ENCODE measurements around the gene DICER1.
"Not testable (repeated sequence)": the region's sequence is repeated elsewhere in the genome, so short reads cannot be mapped to it uniquely, and the experiment has no call there.

Gene DICER1

GRCh38 chr14:95157327-95158189, at the start of gene DICER1:
DICER1 (minus strand) TSS chr14:95157529; CDS start chr14:95133458, 24,071 bp downstream.
- Mint-ChIP-seq H3K4me1 (peaks cover 43% of the 10 kb centered on the region), H3K4me3 (peak within 1 kb of the TSS; percentile 96 to 99), H3K27ac (peak within 1 kb of the TSS; percentile 100), H3K9me3 (no peaks in the 10 kb centered on the region), H3K27me3 (no peaks in the 10 kb centered on the region)
- ATAC-seq (peak; percentile 89), DNase-seq (peak; percentile 95 to 97)

DNA sequence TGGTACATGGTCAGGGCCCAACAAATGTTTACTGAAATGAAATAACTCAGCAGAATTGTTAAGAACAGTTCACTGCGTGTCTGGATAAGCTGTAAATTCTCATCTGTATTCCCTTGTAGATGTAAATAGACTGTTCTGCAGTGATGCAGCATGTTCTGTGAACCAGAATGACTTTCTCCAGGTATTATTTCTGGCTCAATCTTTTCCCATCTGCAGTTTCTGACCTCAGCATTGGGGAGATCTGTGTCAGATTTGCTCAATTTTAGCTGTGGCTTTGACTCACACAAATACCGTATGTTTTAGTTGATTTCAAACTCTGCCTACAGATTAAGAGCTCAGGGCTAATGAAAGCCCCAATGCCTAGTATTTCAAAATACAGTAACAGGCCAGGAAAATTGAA, 49.2 kb upstream of the DICER1 start:
- DNase-seq (no peak), ATAC-seq (no peak)
- no peak overlapping the region for H3K4me3 Mint-ChIP-seq
- no peaks in the 10 kb centered on the region for H3K4me1 Mint-ChIP-seq
- peaks cover 0 to 6% of the 10 kb centered on the region in 2 donors for H3K9me3 Mint-ChIP-seq
- H3K27me3 Mint-ChIP-seq = no peaks in the 10 kb centered on the region
- no peak overlapping the region for H3K27ac Mint-ChIP-seq

DNA sequence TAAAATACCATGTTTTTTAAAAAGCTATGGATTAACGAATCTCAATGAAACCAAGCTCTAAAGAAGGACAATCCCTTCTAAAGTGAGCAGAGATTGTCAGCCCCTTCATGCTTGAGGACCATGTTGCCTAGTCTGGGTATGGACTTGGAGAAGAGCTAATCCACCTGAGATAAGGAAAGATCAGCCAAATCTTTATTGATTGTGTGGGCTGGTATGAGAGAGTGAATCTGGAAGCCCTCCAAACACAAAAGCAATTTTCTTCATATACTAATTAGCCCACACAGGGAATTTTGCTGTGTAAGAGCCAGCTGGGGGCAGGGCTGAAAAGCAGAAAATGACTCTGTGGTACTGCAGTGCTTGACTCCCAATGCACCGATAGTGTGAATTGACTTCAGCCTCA, 47.4 kb upstream of the DICER1 start:
- no peak for ATAC-seq
- Mint-ChIP-seq H3K27ac (no peak overlapping the region), H3K4me3 (no peak overlapping the region), H3K27me3 (no peaks in the 10 kb centered on the region), H3K9me3 (peaks cover 0 to 6% of the 10 kb centered on the region in 2 donors), H3K4me1 (no peaks in the 10 kb centered on the region)
- DNase-seq = no peak

DNA sequence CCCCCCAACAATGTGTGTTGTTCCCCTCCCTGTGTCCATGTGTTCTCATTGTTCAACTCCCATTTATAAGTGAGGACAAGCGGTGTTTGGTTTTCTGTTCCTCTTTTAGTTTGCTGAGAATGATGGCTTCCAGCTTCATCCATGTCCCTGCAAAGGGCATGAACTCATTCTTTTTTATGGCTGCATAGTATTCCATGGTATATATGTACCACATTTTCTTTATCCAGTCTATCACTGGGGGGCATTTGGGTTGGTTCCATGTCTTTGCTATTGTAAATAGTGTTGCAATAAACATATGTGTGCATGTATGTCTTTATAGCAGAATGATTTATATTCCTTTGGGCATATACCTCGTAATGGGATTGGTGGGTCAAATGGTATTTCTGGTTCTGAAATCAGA, 44.4 kb upstream of the DICER1 start:
- H3K27ac Mint-ChIP-seq, H3K27me3 Mint-ChIP-seq, DNase-seq, H3K4me1 Mint-ChIP-seq, H3K9me3 Mint-ChIP-seq, ATAC-seq, H3K4me3 Mint-ChIP-seq: not testable (repeated sequence)

DNA sequence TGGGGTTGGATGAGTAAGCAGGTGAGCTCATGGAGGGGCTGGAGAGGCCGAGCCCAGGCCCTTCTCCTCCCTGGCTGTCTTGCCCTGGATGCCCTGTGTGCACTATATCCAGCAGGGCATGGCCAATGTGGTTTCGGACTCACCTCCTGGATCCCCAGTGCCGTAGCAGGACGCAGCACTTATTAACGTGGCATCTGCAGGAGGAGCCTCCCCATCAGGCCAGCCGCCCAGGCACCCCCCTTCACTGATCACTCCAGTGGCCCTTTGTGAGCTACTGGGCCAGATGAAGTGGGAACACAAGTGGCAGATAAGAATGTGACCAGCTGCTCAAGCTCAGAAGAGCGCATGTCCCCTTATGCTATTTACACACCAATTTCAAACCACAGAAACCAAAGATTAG, 43.1 kb upstream of the DICER1 start:
- DNase-seq = no peak
- Mint-ChIP-seq H3K4me1 (peaks cover 7% of the 10 kb centered on the region), H3K9me3 (peaks cover 0 to 5% of the 10 kb centered on the region in 2 donors), H3K27ac (no peak overlapping the region), H3K27me3 (no peaks in the 10 kb centered on the region), H3K4me3 (no peak overlapping the region)
- ATAC-seq = no peak

DNA sequence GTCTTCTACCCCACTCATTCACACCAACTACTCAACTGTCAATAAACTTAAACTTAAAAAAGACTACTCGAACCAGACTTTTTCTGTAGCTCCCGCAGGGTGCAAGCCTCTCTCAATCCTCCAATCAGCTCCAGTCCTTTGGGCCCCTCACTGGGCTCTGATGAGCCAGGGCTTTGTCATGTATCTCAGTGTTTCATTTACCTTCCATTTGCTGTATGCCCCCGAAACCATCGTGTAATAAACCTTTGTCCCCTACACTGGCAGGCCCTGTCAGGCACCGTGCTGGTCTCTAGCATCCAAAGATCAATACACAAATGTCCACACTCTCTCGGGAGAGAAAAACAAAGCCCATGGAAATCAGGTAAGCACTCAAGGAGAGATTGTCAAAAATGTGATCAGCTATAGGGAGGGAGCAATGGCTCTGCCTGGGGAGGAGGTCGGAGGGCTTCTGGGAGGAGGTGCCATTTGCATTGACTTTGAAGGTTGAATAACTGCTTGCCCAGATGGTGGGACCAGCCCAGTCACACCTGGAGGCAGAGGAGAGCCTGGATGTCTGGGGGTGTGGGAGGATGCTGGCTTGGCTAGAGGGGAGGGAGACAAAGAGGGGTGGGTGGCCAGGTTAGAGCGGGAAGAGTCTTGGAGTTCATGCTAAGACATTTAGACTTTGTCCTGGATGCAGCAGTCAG, 42.1 kb upstream of the DICER1 start:
- H3K4me3 Mint-ChIP-seq = no peak overlapping the region
- H3K27ac Mint-ChIP-seq = peak overlapping the region in 1 of 2 donors; percentile 28
- H3K4me1 Mint-ChIP-seq = peaks cover 7% of the 10 kb centered on the region
- DNase-seq (no peak), ATAC-seq (no peak)
- H3K27me3 Mint-ChIP-seq = no peaks in the 10 kb centered on the region
- no peaks in the 10 kb centered on the region for H3K9me3 Mint-ChIP-seq

GRCh38 chr14:95198320-95198719, 41.0 kb upstream of the DICER1 start:
- no peak for ATAC-seq
- Mint-ChIP-seq H3K27me3 (no peaks in the 10 kb centered on the region), H3K4me3 (no peak overlapping the region), H3K27ac (no peak overlapping the region), H3K4me1 (peaks cover 7% of the 10 kb centered on the region), H3K9me3 (no peaks in the 10 kb centered on the region)
- no peak for DNase-seq

DNA sequence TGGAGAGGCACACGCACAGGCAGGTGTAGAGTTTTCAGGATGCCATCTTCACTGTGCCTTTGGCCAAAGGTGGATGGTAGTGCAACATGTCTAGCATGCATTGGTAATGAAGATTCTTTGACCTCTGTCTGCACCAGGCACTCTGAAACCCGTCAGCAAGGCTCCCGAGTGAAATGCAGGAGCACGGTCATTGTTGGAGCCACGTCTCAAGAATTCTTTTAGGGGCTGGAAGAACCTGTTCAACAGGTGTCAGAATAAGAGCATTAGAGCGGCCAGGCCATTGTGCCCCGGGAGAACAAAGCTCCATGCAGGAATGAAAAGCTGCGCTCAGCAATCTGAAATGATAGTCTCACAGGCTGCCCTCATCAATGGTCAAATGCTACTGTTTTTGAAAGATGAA, 40.2 kb upstream of the DICER1 start:
- ATAC-seq = no peak
- no peak overlapping the region for H3K4me3 Mint-ChIP-seq
- DNase-seq = no peak
- no peaks in the 10 kb centered on the region for H3K9me3 Mint-ChIP-seq
- H3K27me3 Mint-ChIP-seq = no peaks in the 10 kb centered on the region
- H3K27ac Mint-ChIP-seq = no peak overlapping the region
- peaks cover 7% of the 10 kb centered on the region for H3K4me1 Mint-ChIP-seq

DNA sequence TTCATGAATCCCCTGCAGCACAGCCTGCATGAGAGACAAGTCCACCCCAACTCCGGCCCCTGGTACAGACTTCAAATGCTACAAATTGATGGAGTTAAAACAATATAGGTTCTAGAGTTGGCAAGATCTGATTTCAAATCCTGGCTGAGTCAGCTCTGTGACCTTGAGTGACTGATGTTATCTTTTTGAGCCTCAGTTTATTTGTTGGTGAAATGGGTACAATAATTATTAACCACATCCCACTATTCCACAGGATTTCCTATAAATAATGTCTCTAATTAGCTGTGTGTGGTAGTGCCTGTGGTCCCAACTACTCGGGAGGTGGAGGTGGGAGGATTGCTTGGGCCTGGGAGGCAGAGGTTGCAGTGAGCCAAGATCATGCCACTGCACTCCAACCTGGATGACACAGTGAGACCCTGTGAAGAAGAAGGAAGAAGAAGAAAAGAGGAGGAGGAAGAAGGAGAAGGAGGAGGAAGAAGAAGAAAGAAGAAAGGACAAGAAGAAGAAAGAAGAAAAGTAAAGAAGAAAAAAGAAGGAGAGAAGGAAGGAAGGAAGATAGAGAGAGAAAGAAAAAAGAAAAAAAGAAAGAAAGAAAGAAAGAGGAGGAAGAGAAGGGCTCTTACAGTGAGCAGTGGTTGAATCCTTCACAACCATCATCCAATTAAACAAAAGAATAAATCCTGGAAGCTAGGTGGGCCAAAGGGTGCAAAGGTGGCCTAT, 39.7 kb upstream of the DICER1 start:
- Mint-ChIP-seq H3K4me1 (peaks cover 7% of the 10 kb centered on the region), H3K27me3 (no peaks in the 10 kb centered on the region), H3K9me3 (no peaks in the 10 kb centered on the region), H3K27ac (peak overlapping the region in 1 of 2 donors; percentile 35), H3K4me3 (no peak overlapping the region)
- ATAC-seq (no peak), DNase-seq (no peak)

DNA sequence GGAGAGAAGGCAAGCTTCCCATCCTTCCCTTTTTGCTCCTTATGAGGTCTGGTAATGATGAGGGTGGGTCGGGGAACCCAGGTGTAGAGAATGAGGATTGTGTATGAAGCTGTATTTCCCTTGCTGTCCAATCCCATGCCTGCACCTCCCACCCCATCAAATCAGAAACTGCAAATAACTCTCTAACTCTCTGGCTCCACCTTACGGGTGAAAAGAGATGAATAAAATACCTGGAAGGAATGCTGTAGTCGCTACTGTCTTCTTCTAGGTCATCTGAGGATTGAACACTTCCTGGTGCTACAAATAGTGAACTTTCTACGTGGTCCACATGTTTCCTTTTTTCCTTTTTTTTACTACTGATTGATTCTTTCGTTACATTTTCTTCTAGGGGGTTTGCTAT, 38.9 kb upstream of the DICER1 start:
- DNase-seq (peak in 1 of 2 donors; percentile 9), ATAC-seq (peak; percentile 64)
- H3K9me3 Mint-ChIP-seq = no peaks in the 10 kb centered on the region

DNA sequence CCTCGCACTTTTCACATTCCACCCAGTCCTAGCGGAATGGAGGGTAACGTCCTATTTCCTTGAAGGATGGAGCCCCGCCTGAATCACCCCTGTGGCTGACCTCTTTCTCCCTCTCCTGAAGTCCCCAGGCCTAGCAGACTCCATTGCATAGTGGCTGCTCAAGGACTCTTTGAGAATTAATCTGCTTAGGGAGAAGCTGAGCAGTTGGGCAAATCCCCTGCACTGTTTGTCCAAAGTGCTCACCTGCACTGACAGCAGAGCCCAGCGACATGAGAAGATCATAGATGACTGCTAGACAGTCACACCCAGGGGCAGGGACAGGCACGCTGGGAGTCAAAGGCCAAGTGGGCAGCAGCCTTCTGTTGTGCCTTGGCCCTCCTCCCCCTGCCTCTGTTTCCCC, 37.7 kb upstream of the DICER1 start:
- ATAC-seq = no peak
- H3K27ac Mint-ChIP-seq = peak overlapping the region in 1 of 2 donors; percentile 47
- H3K9me3 Mint-ChIP-seq = no peaks in the 10 kb centered on the region
- no peak overlapping the region for H3K4me3 Mint-ChIP-seq
- DNase-seq = no peak
- peaks cover 10% of the 10 kb centered on the region for H3K27me3 Mint-ChIP-seq
- peaks cover 16% of the 10 kb centered on the region for H3K4me1 Mint-ChIP-seq

More for the DNA sequence above, 38.9 kb upstream of the DICER1 start:
- H3K27ac Mint-ChIP-seq = no peak overlapping the region
- no peaks in the 10 kb centered on the region for H3K27me3 Mint-ChIP-seq
- H3K4me1 Mint-ChIP-seq = peaks cover 10% of the 10 kb centered on the region
- H3K4me3 Mint-ChIP-seq = no peak overlapping the region

DNA sequence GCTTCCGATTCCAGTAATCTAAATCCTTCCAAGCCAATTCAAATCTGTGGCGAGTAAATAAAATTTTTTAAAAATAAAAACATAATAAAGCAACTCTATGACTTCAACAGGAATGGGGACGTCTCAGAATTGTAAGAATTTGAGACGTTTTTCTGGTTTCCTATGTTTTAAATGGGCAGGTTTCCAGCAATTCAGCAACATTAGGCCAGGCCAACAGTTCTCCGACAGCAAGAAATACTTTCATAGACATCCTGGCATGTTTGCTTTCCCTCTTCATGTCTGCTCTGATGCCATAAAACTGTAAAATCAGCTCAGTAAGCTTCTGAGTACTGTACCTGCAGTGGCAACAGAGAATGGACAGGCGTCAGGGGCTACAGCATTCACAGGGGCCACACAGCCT, 35.8 kb upstream of the DICER1 start:
- Mint-ChIP-seq H3K4me1 (peaks cover 16% of the 10 kb centered on the region), H3K4me3 (no peak overlapping the region), H3K27ac (no peak overlapping the region), H3K27me3 (peaks cover 17% of the 10 kb centered on the region), H3K9me3 (peaks cover 2% of the 10 kb centered on the region in 2 donors)
- no peak for DNase-seq
- no peak for ATAC-seq

DNA sequence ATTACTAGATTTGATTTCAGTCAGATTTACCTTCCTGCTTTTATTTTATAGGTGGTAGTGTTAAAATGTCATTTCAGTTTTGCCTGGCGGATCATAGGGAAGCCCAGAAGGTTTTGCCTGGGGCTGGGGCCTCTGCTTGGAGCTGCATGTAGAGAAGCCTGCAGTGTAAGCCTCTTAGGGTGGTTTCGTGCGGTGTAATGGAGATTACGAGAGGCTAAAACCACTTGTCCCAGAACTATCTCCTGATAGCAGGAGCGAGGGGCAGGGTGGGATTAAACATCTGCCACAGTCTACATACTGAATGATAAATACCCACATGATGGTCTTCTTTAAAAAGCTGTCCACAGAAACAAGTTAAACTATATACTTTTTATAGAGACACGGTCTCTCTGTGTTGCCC, 35.0 kb upstream of the DICER1 start:
- Mint-ChIP-seq H3K27me3 (peaks cover 25% of the 10 kb centered on the region), H3K4me3 (no peak overlapping the region), H3K27ac (peak overlapping the region in 1 of 2 donors; percentile 57), H3K4me1 (peaks cover 16% of the 10 kb centered on the region), H3K9me3 (peaks cover 4 to 6% of the 10 kb centered on the region in 2 donors)
- DNase-seq (no peak), ATAC-seq (no peak)

DNA sequence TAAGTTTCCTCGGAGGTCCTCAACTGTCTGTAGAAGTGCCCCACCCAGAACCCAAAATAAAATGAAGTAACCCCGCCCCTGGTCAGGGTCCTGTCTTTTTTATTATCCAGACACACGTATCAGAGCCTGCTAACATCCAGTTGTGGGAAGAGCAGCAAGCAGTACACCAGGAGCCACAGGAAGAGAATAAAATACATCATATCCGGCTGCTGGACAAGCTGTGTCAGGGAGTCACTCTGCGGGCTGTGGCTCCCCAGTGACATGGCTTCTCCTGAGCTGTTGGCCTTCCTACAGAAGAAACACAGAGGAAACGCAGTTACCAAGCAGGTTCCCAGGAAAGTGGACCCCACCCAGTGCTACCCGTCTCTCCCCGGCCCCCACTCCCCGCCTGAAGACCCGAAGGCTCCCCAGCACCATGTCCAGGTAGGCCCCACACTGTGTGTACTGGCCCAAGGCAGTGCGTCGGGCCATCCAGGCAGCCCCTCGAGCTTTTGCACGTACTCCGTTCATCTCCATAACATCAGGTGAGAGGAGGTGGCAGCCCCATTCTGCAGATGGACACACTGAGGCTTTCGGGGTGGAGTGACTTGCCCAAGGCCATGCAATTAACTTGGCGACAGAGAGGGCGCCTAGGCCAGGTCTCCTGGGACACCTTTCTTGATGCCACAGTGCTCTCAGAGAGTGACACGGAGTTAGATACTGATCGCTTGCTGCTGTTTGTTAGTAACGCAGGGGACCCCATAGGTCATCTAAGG, 34.3 kb upstream of the DICER1 start:
- peaks cover 4 to 6% of the 10 kb centered on the region in 2 donors for H3K9me3 Mint-ChIP-seq
- H3K4me1 Mint-ChIP-seq = peaks cover 15% of the 10 kb centered on the region
- peak overlapping the region; percentile 71 to 81 for H3K27ac Mint-ChIP-seq
- H3K27me3 Mint-ChIP-seq = peaks cover 32% of the 10 kb centered on the region
- DNase-seq (no peak), ATAC-seq (no peak)
- H3K4me3 Mint-ChIP-seq = no peak overlapping the region

- DNase-seq (no peak), ATAC-seq (no peak)
- peak overlapping the region in 1 of 2 donors; percentile 81 for H3K27ac Mint-ChIP-seq
- H3K4me3 Mint-ChIP-seq = no peak overlapping the region
- peaks cover 39% of the 10 kb centered on the region for H3K27me3 Mint-ChIP-seq
- peaks cover 4 to 6% of the 10 kb centered on the region in 2 donors for H3K9me3 Mint-ChIP-seq
- peaks cover 9% of the 10 kb centered on the region for H3K4me1 Mint-ChIP-seq
Observed at GRCh38 chr14:95190857-95191256, 33.5 kb upstream of the DICER1 start.
